SIG-M5 (cell line): ENCODE data around the gene LLPH.

Source experiments
- DNase-seq: peaks from one replicate; lab custom pipeline; 2025; lab: John Stamatoyannopoulos, UW

LLPH gene

GRCh38 chr12:66142826-66143225, 12.3 kb upstream of the LLPH start:
- no peak for DNase-seq

GRCh38 chr12:66141299-66141698, 10.7 kb upstream of the LLPH start:
- no peak for DNase-seq

GRCh38 chr12:66140731-66141130, 10.2 kb upstream of the LLPH start:
- no peak for DNase-seq

GRCh38 chr12:66139328-66139727, 8.8 kb upstream of the LLPH start:
- DNase-seq = no peak

- DNase-seq = no peak
Measured at GRCh38 chr12:66137937-66138336, 7.4 kb upstream of the LLPH start.

GRCh38 chr12:66132408-66132807, 1.9 kb upstream of the LLPH start:
- DNase-seq = no peak

- no peak for DNase-seq
Measured at GRCh38 chr12:66131067-66131688, 628 bp upstream of the LLPH start.

GRCh38 chr12:66129934-66130266, 650 bp downstream of the LLPH start:
- DNase-seq = no peak

- no peak for DNase-seq
Measured at GRCh38 chr12:66127650-66128049, 2.9 kb downstream of the LLPH start.

- no peak for DNase-seq
Measured at GRCh38 chr12:66120477-66120876, 10.1 kb downstream of the LLPH start.

GRCh38 chr12:66119870-66120241, 10.7 kb downstream of the LLPH start:
- no peak for DNase-seq

GRCh38 chr12:66119229-66119869, 11.2 kb downstream of the LLPH start:
- peak; percentile 32 for DNase-seq

GRCh38 chr12:66118240-66118891, 12.2 kb downstream of the LLPH start:
- no peak for DNase-seq

- DNase-seq = no peak
Measured at GRCh38 chr12:66117242-66117641, 13.3 kb downstream of the LLPH start.

- no peak for DNase-seq
Measured at GRCh38 chr12:66115071-66115600, 15.4 kb downstream of the LLPH start.

- DNase-seq = no peak
Measured at GRCh38 chr12:66113471-66113870, 17.1 kb downstream of the LLPH start.

- DNase-seq = no peak
Measured at GRCh38 chr12:66111605-66112004, 18.9 kb downstream of the LLPH start.

GRCh38 chr12:66109056-66109455, 21.5 kb downstream of the LLPH start:
- DNase-seq = no peak

GRCh38 chr12:66108386-66108785, 22.2 kb downstream of the LLPH start:
- no peak for DNase-seq

GRCh38 chr12:66107451-66107915, 23.1 kb downstream of the LLPH start:
- peak; percentile 83 for DNase-seq

GRCh38 chr12:66103016-66103913, 27.3 kb downstream of the LLPH start:
- no peak for DNase-seq

- no peak for DNase-seq
Measured at GRCh38 chr12:66092559-66093269, 37.8 kb downstream of the LLPH start.
